Fibroblast of lung (primary cell): ENCODE measurements around the gene THSD7A. TPM values are rescaled to one million over a fixed set of nuclear protein-coding genes. Genes with fewer than 3 reads are reported as not detected.

Source experiments
- DNase-seq, 2 donors: peaks; one replicate each; pipeline versions ENCODE4 v3.0.0 to v3.0.0-alpha.2; 2010; ENCODE audit warnings: low read depth in 2 of 2
- H2AFZ ChIP-seq: 2 replicates; pipeline ENCODE4 v1.5.1; 2012; ENCODE audit warnings: low read length, control low read depth, inconsistent platforms
- H3K27ac ChIP-seq: 2 replicates; pipeline ENCODE4 v1.5.1; 2011; ENCODE audit warnings: low read length, control low read depth; ENCODE audit not compliant: insufficient read depth
- H3K27me3 ChIP-seq: 2 replicates; pipeline ENCODE4 v1.5.1; 2011; ENCODE audit warnings: mild to moderate bottlenecking, low read length; ENCODE audit not compliant: control insufficient read depth, insufficient read depth
- H3K36me3 ChIP-seq: 2 replicates; pipeline ENCODE4 v1.5.1; 2011; ENCODE audit warnings: low read length; ENCODE audit not compliant: control insufficient read depth, insufficient read depth
- H3K4me1 ChIP-seq: 2 replicates; pipeline ENCODE4 v1.5.1; 2011; ENCODE audit warnings: low read length; ENCODE audit not compliant: control insufficient read depth, insufficient read depth; ENCODE audit errors: extremely low read depth
- H3K4me2 ChIP-seq: 2 replicates; pipeline ENCODE4 v1.5.1; 2011; ENCODE audit warnings: low read length, control low read depth; ENCODE audit not compliant: insufficient read depth; ENCODE audit errors: extremely low read depth
- H3K4me3 ChIP-seq, 4 experiments: fragments of 200-600 bp in 1 of 4; sonication (generic) in 1 of 4; replicated peaks in 1 of 4; 2 replicates each; pipeline ENCODE4 v1.5.1; 2011 to 2016; ENCODE audit warnings: low read length in 4 of 4, low read depth in 3 of 4, mild to moderate bottlenecking in 3 of 4, control low read depth in 2 of 4, inconsistent platforms in 1 of 4, mixed read lengths in 1 of 4; ENCODE audit not compliant: insufficient read depth in 1 of 4; ENCODE audit errors: control extremely low read depth in 1 of 4
- H3K79me2 ChIP-seq: 2 replicates; pipeline ENCODE4 v1.5.1; 2012; ENCODE audit warnings: mild to moderate bottlenecking, low read length, inconsistent platforms; ENCODE audit not compliant: control insufficient read depth, insufficient read depth
- H3K9ac ChIP-seq: 2 replicates; pipeline ENCODE4 v1.5.1; 2011; ENCODE audit warnings: mild to moderate bottlenecking, low read length, control low read depth; ENCODE audit not compliant: insufficient read depth
- H3K9me3 ChIP-seq: 2 replicates; pipeline ENCODE4 v1.5.1; 2012; ENCODE audit warnings: low read depth, low read length; ENCODE audit not compliant: control insufficient read depth, insufficient read depth
- H4K20me1 ChIP-seq: 2 replicates; pipeline ENCODE4 v1.5.1; 2011; ENCODE audit warnings: low read length; ENCODE audit not compliant: control insufficient read depth, insufficient read depth; ENCODE audit errors: extremely low read depth
- CTCF ChIP-seq, 2 donors: IDR thresholded peaks in 1 of 2; conservative IDR thresholded peaks in 1 of 2; 1 replicate in 1 of 2; 2 replicates in 1 of 2; pipeline ENCODE4 v1.5.1; 2011 to 2012; ENCODE audit warnings: low read length in 2 of 2, control low read depth in 1 of 2, inconsistent platforms in 1 of 2, low read depth in 1 of 2, mild to moderate bottlenecking in 1 of 2
- EZH2 ChIP-seq: IDR thresholded peaks from 2 replicates; pipeline ENCODE4 v1.5.1; 2012; ENCODE audit warnings: low read length, control low read depth, mild to moderate bottlenecking; ENCODE audit errors: missing control alignments
- polyA plus RNA-seq, 2 donors: library from polyadenylated mRNA; depleted of rRNA in 1 of 2; stranded (reverse) in 1 of 2; unstranded in 1 of 2; fragments of >200 nt; gene quantifications; 2 replicates each; pipeline ENCODE4 v1.2.1, GENCODE V29; 2011 to 2012; ENCODE audit warnings: missing spikeins in 1 of 2
- total RNA-seq: library from RNA; depleted of rRNA; stranded (reverse); fragments of >200 nt; gene quantifications from 2 replicates; pipeline ENCODE4 v1.2.1, GENCODE V29; 2014

Gene THSD7A
- total and polyA plus RNA-seq, 2 donors (not counting 1 experiment from before 2014, with no cell fraction given): 0.02 to 0.83 TPM

- H3K27ac ChIP-seq: no peak overlapping the region
- no peak overlapping the region for H3K9ac ChIP-seq
- no peak overlapping the region for H3K4me2 ChIP-seq
- no peaks in the 10 kb centered on the region for H4K20me1 ChIP-seq
- no peaks in the 10 kb centered on the region for H3K36me3 ChIP-seq
- H3K27me3 ChIP-seq: no peaks in the 10 kb centered on the region
- no peaks in the 10 kb centered on the region for H3K4me1 ChIP-seq
- H2AFZ ChIP-seq: no peak overlapping the region
- TF ChIP-seq CTCF (conservative IDR thresholded peaks at IDR 0.05 in 1 of 2, IDR thresholded peaks at IDR 0.05 in 1 of 2; ENCODE audit: low read depth in 1 of 2, low read length in 2 of 2): no peak
- DNase-seq: no peak
- H3K4me3 ChIP-seq: no peak overlapping the region
- no peaks in the 10 kb centered on the region for H3K79me2 ChIP-seq
- H3K9me3 ChIP-seq: no peaks in the 10 kb centered on the region
Measured at GRCh38 chr7:11607686-11608085, 224.3 kb downstream of the THSD7A start.

- H4K20me1 ChIP-seq: no peaks in the 10 kb centered on the region
- H3K27me3 ChIP-seq: no peaks in the 10 kb centered on the region
- H2AFZ ChIP-seq: no peak overlapping the region
- no peak overlapping the region for H3K4me3 ChIP-seq
- H3K4me2 ChIP-seq: no peak overlapping the region
- TF ChIP-seq EZH2 (no peak), CTCF (conservative IDR thresholded peaks at IDR 0.05 in 1 of 2, IDR thresholded peaks at IDR 0.05 in 1 of 2; ENCODE audit: low read depth in 1 of 2, low read length in 2 of 2) (no peak)
- H3K79me2 ChIP-seq: no peaks in the 10 kb centered on the region
- no peak overlapping the region for H3K9ac ChIP-seq
- H3K36me3 ChIP-seq: no peaks in the 10 kb centered on the region
- DNase-seq: no peak
- H3K27ac ChIP-seq: no peak overlapping the region
- H3K4me1 ChIP-seq: no peaks in the 10 kb centered on the region
- no peaks in the 10 kb centered on the region for H3K9me3 ChIP-seq
Measured at GRCh38 chr7:11605749-11606148, 226.2 kb downstream of the THSD7A start.

- Histone ChIP-seq H3K36me3 (no peaks in the 10 kb centered on the region), H3K27me3 (no peaks in the 10 kb centered on the region), H2AFZ (no peak overlapping the region), H3K27ac (no peak overlapping the region), H3K4me3 (no peak overlapping the region), H3K4me1 (no peaks in the 10 kb centered on the region), H3K4me2 (no peak overlapping the region), H3K79me2 (no peaks in the 10 kb centered on the region), H3K9me3 (no peaks in the 10 kb centered on the region), H3K9ac (no peak overlapping the region), H4K20me1 (no peaks in the 10 kb centered on the region)
- TF ChIP-seq EZH2 (no peak), CTCF (conservative IDR thresholded peaks at IDR 0.05 in 1 of 2, IDR thresholded peaks at IDR 0.05 in 1 of 2; ENCODE audit: low read depth in 1 of 2, low read length in 2 of 2) (no peak)
- DNase-seq: peak in 1 of 2 donors; percentile 43
Measured at GRCh38 chr7:11604505-11604904, 227.5 kb downstream of the THSD7A start.
